GM10248 (cell line): Measurements from ENCODE around the gene DGKG.
A peak's percentile ranks its signal among the peaks of the same experiment; 100 is the strongest.

Source experiments
- CTCF ChIA-PET: fragments of 300-600 bp; sonication (Branson Sonifier 250); formaldehyde crosslinking; extraction: SDS; loops from one replicate; lab custom pipeline; 2021; ENCODE audit warnings: antibody characterized with exemption; lab: Yijun Ruan, JAX
- POLR2A ChIA-PET: fragments of 350-650 bp; sonication (Branson Sonifier 250); formaldehyde crosslinking; extraction: SDS; loops from one replicate; lab custom pipeline; 2020; ENCODE audit warnings: antibody characterized with exemption; lab: Yijun Ruan, JAX
- DNase-seq: peaks from one replicate; pipeline ENCODE4 v3.0.0; 2012; ENCODE audit errors: extremely low spot score
- CTCF ChIP-seq: IDR thresholded peaks from 2 replicates; pipeline ENCODE4 v1.5.1; 2012; ENCODE audit warnings: mild to moderate bottlenecking, low read depth; ENCODE audit errors: extremely low read depth, missing control alignments, control extremely low read depth

Gene DGKG

GRCh38 chr3:186268616-186269448 lies 93.2 kb downstream of the DGKG start:
- POLR2A ChIA-PET: no interaction called here
- peak; percentile 36 for TF ChIP-seq CTCF
- CTCF ChIA-PET: interaction anchor here (1.0 to 2.2 kb wide), 4 partner anchors 9 to 348 kb away, joined by 3 to 10 read pairs (median 4); no protein-coding TSS in a partner anchor
- DNase-seq: no peak

GRCh38 chr3:186267758-186268157 lies 94.3 kb downstream of the DGKG start:
- ChIA-PET CTCF (interaction anchor here (1.0 to 1.4 kb wide), 3 partner anchors 8 to 242 kb away, joined by 3 to 4 read pairs (median 3); no protein-coding TSS in a partner anchor), POLR2A (no interaction called here)

GRCh38 chr3:186264608-186265400 lies 97.2 kb downstream of the DGKG start:
- no peak for TF ChIP-seq CTCF
- ChIA-PET POLR2A (interaction anchor here (0.7 kb wide), 1 partner anchor 270 kb away, joined by 8 read pairs; no protein-coding TSS in a partner anchor), CTCF (interaction anchor here (1.0 to 3.2 kb wide), 7 partner anchors 9 to 351 kb away, joined by 3 to 17 read pairs (median 5); no protein-coding TSS in a partner anchor)
- no peak for DNase-seq

More at GRCh38 chr3:186267758-186268157, 94.3 kb downstream of the DGKG start:
- no peak for DNase-seq
- no peak for TF ChIP-seq CTCF

GRCh38 chr3:186261638-186262037 lies 100.4 kb downstream of the DGKG start:
- peak; percentile 32 for DNase-seq
- TF ChIP-seq CTCF: peak; percentile 39
- POLR2A ChIA-PET: no interaction called here
- CTCF ChIA-PET: interaction anchor here (0.9 to 11.8 kb wide), 22 partner anchors 8 to 354 kb away, joined by 3 to 356 read pairs (median 5); partner anchors contain the start of gene CRYGS

GRCh38 chr3:186260726-186261125 lies 101.3 kb downstream of the DGKG start:
- ChIA-PET POLR2A (no interaction called here), CTCF (interaction anchor here (0.6 to 11.8 kb wide), 22 partner anchors 12 to 355 kb away, joined by 3 to 356 read pairs (median 8); partner anchors contain the start of gene CRYGS)
- TF ChIP-seq CTCF: no peak
- no peak for DNase-seq
